Activated CD4-positive, CD25-positive, alpha-beta regulatory T cell (primary cell): ENCODE measurements around the gene ALDH6A1.
"Not testable (repeated sequence)": the region's sequence is repeated elsewhere in the genome, so short reads cannot be mapped to it uniquely, and the experiment has no call there.

Experiments used
- DNase-seq, 4 experiments: peaks; one replicate each; lab custom pipeline; 2025; lab: John Stamatoyannopoulos, UW

Gene ALDH6A1

DNA sequence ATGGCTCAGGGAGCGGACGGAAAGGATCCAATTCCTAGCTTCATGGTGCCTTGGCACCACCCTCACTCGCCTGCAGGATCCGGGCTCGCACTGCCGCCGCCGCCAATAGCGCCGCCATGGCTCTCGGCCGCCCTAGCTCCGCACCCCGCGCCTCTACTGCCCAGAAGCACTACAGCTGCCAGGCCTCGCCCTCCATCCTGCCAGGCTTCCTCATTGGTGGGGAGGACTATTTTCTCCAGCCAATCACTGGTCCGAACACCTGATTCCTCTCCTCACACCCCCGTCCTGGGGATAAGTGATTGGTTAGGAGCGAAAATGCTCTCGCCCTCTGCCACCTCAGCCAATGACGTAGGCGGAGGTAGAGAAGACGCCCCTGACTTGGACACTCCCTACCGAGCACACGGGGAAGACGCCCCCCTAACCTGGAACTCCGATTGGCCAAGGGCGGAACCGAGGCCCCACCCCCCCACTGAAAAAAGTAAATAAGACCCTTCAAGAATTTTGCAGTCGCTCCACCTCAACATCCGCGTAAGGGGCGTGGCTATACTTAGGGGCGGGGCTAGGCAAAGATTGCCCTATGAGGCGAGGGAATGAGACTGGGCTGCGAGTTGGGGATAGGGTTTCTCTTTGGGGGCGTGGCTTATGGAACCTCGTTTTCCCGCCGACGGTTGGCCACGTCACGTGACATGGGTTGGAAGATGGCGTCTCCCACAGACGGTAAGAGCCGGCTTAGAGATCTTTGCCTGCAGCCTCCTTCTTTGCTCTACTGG is at the start of gene ALDH6A1, which contains the start of gene LIN52:
ALDH6A1 (minus strand) TSS at position 177 of the 770 bp plus-strand sequence; CDS start at position 118, 59 bp downstream.
LIN52 (plus strand) TSS at position 680 of the 770 bp plus-strand sequence; CDS start at position 699, 19 bp downstream.
- peak; percentile 98 to 100 (median 99) for DNase-seq

- no peak for DNase-seq
These were observed 43.4 kb upstream of the ALDH6A1 start for GRCh38 chr14:74127634-74128033.

GRCh38 chr14:74126315-74127013 is 42.2 kb upstream of the ALDH6A1 start:
- DNase-seq: no peak

DNA sequence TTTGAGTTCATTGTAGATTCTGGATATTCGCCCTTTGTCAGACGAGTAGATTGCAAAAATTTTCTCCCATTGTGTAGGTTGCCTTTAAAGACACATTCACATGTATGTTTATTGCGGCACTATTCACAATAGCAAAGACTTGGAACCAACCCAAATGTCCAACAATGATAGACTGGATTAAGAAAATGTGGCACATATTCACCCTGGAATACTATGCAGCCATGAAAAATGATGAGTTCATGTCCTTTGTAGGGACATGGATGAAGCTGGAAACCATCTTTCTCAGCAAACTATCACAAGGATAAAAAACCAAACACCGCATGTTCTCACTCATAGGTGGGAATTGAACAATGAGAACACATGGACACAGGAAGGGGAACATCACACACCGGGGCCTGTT is 41.2 kb upstream of the ALDH6A1 start:
- not testable (repeated sequence) for DNase-seq

DNA sequence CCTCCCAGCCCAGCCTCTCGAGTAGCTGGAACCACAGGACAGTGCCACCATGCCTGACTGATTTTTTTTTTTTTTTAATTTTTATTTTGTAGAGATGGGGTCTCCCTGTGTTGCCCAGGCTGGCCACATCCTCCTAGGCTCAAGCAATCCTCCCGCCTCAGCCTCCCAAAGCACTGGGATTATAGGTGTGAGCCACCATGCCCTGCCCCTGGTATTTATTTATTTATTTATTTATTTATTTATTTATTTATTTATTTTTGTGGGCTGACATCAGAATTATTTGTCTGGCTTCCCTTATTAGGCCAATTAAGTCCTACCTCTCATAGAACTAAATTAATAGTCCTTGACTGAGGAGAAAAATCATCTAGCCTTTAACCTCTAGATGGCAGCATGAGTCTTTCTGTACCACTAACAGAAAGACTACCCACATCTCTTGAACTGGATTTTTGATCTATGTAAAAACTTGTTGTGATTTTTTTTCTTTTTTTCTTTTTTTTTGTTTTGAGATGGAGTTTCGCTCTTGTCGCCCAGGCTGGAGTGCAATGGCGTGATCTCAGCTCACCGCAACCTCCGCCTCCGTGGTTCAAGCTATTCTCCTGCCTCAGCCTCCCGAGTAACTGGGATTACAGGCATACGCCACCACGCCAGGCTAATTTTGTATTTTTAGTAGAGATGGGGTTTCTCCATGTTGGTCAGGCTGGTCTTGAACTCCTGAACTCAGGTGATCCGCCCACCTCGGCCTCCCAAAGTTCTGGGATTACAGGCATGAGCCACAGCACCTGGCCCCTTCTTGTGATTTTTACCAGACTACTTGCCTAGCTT is 27.4 kb upstream of the ALDH6A1 start:
- not testable (repeated sequence) for DNase-seq

GRCh38 chr14:74109369-74109768 is 25.1 kb upstream of the ALDH6A1 start:
- DNase-seq: no peak

DNA sequence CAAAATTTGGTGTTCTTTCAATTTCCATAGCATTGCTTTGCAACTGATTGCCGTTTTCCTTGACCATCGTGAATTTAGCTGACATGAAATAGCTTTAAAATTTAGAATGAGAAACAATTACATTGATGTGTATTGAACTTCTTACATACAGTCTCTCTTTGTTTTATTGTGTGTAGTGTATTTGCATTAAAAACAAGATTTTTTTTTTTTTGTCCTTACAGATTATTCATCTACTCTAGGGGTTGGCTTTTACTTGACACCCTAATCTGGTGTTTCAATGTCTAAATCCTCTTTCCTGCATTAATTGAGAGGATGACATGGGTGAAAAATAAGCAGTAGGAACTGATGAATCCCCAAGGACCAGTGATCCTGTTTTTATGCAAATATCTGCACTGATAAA is 21.1 kb upstream of the ALDH6A1 start:
- no peak for DNase-seq

DNA sequence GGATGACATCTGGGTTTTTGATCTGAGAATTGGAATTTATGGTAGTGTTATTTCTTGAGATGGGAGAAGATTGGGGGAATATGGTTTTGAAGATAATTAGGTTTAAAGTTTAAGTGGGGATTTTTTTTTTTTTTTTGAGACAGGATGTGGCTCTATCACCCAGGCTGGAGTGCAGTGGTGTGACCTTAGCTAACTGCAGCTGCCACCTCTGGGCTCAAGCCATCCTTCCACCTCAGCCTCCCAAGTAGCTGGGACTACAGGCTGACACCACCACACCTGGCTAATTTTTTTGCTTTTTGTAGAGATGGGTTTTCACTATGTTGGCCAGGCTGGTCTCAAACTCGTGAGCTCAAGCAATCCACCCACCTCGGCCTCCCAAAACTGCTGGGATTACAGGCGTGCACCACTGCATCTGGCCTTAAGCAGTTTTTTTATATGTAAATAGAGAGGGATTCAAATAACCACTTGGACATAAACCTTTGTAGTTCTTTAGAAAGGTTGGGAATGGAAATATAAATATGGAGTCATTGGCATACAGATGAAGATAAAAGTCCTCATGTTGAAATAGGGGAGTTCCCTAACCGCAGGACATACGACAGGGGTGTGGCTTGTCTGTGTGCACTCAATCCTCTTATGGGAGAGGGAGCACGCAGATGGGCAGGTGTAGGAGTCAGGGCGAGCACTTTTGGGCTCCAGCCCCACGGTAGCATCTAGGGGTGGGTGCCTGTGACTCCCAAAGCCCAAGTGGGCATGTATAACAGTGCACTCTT is 5.2 kb upstream of the ALDH6A1 start:
- DNase-seq: no peak

- DNase-seq: no peak
These were observed 1.6 kb upstream of the ALDH6A1 start for GRCh38 chr14:74085828-74086227.

DNA sequence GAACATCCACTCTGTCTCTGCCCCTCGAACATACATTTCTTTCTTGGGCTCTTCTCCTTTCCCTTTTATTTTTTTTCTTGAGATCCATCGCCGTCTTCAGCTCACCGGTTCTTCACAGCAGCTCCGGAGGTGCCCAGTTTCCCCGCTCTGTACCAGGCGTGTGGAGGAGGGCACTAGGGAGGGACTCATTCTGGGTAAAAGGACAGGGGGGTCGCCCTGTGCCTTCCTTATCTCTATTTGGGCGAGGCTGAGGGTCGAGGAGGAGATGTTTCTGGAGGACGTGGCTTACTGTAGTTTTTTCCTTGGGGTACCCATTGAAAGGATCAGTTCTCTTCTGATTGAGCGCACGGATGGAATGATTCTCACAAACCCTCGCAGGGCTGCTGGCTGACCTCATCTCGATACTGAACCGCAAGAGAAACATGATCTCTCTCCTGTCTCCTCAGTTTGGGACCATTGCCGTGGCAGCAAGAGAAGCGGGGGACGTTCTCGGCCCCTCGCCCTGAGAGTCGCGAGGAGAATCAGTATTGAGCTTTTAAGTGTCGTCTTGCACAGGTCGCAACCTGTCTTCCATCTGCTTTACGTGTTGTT is 889 bp upstream of the ALDH6A1 start:
- no peak for DNase-seq

DNA sequence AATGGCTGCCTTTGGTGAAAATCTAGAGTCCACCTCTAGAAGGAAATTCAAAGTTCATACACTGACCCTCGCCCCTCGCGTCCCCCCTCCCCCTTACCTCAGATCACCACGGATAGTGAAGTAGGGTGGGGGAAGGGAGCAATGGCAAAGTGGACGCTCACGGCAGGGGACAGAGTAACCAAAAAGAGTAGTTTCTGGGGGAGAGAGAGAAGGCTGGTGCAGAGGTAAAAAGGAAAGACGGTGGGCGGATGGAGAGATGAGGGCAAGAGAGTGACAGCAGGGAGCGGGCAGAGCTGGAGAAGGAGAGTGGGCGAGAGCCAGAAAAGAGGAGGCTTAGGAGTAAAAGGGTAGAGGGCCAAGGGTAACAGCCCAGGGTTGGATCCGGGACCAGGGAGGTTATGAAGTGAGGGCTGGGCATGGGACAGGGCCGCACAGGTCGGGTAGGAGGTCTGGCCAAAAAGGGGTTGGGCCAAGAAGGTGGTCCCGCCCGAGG is 423 bp downstream of the ALDH6A1 start:
- no peak for DNase-seq

GRCh38 chr14:74083161-74083560 is 1.1 kb downstream of the ALDH6A1 start:
- DNase-seq: no peak

GRCh38 chr14:74081491-74081890 is 2.8 kb downstream of the ALDH6A1 start:
- DNase-seq: no peak

DNA sequence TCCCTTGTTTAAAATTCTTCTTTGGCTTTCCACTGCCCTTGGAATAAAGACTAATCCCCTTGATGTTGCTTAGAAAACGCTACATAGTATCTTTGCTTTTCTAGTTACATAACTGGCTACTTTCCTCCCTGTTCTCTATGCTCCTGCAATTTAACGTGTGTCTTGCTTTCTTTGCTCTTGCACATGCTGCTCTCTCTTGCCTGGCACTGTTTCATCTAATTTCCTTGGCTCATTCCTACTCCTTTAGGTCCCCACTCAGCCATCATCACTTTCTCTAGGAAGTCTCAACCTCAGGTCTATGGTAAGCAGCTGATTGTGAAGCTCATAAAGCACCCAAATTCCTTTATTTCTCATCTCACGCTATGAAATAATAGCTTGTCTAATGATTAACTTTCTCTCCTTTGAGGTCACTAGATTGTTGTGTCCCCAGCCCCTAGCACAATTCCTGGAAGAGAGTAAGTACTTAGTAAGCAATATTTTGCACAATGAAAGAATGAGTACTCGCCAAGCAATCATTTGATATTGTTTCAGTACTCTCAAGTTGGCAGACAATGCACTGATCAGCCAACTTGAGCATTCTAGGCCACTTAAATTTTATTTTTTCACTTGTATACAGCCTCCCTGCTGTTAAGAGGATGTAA is 3.3 kb downstream of the ALDH6A1 start:
- no peak for DNase-seq

DNA sequence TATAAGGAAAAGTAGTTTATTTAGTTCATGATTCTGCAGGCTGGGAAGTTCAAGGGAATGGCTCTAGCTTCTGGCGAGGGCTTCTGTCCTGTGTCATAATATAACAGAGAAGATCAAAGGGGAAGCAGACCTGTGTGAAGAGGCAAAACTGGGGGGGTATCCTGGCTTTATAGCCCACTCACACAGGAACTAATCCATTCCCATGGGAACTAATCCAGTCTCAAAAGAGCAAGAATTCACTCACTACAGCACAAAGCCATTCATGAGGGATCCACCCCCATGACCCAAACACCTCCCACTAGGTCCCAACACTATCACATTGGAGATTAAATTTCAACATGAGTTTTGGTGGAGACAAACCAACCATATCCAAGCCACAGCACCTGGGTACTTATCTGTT is 6.9 kb downstream of the ALDH6A1 start:
- no peak for DNase-seq

DNA sequence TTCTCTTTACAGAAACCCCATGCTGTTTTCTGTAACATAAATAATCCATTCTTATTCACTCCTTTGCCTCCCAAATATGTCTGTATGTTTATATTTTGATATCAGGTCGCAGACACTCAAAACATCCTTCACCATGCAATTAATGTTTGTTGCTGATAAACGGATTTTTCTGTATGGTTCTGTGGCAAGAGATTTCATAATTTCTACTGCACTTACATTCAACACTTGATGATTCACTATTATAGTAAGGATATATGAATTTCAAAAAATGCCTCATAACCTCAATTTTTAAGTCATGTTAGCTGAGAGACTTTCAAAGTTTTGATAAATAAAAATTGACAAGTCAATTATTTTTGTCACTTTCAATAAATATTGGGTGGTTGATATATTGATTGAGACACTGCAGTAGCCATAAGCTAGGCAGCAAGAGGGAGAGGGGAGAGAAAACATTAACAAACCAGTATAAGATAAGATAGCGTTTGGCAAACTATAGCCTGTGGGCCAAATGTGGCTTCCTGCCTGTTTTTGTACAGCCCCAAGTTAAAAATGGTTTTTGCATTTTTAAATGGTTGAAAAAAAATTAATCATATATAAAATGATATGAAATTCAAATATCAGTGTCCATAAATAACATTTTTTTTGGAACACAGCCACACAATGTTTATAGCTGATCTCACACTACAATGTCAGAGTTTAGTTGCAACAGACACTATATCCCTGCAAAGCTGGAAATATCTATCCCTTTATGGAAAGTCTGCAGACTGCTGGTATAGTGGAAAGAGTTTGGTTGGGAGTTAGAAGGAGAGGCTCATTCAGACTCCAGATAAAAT is 18.3 kb downstream of the ALDH6A1 start:
- no peak for DNase-seq

GRCh38 chr14:74064883-74065282 is 19.4 kb downstream of the ALDH6A1 start:
- no peak for DNase-seq

DNA sequence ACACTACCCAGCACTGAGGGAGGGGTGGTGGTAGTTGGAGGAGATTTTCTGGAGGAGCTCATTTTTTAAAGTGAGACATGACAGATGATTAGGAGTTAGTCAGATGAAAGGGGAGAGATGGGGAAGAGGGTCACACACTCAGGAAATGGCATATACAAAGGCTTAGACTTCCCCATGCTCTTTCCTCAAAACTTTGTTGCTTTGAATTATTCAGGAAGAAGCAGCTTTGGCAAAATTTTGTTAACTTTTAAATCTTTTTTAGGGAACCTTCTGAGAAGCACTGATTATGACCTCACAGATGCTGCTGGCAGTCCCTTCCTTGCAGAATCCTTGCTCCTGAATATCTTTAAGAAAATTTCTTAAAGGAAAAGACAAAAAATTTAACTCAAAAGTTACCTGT is 19.8 kb downstream of the ALDH6A1 start:
- no peak for DNase-seq

DNA sequence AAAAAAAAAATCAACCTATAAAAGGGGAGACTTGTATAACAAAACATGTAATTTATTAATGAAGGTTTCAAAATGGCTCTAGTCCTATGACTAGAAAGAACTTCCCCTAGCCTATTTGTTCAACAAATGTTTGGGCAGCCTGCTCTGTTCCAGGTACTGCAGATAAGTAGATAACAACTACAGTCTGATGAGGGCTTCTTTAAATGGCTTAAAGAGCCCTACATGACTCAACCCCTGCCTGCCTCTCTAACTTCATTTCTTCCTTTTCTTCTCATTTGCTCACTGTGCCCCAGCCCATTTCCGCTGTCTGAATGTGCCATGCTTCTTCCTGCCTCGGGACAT is 21.5 kb downstream of the ALDH6A1 start:
- DNase-seq: no peak
